Loucy (cell line): ENCODE data around the gene FOXD1.
"Not testable (repeated sequence)": the region's sequence is repeated elsewhere in the genome, so short reads cannot be mapped to it uniquely, and the experiment has no call there.

Source experiments
- H2AFZ ChIP-seq: fragments of 200-600 bp; sonication (generic); 2 replicates; pipeline ENCODE4 v1.6.0; 2016; ENCODE audit warnings: antibody characterized with exemption, mild to moderate bottlenecking, low read length, moderate library complexity
- H3F3A ChIP-seq: fragments of 200-600 bp; 2 replicates; pipeline ENCODE4 v1.6.0; 2016; ENCODE audit warnings: antibody characterized with exemption, low read depth, mild to moderate bottlenecking
- H3K27me3 ChIP-seq: fragments of 200-600 bp; sonication (generic); 2 replicates; pipeline ENCODE4 v1.6.1; 2014; ENCODE audit warnings: low read length, mild to moderate bottlenecking; ENCODE audit not compliant: insufficient read depth, poor library complexity, severe bottlenecking
- H3K36me3 ChIP-seq: fragments of 200-600 bp; sonication (generic); 2 replicates; pipeline ENCODE4 v1.6.1; 2016; ENCODE audit warnings: low read length; ENCODE audit not compliant: insufficient read depth
- H3K4me1 ChIP-seq: fragments of 200-600 bp; sonication (generic); 2 replicates; pipeline ENCODE4 v1.5.1; 2014; ENCODE audit warnings: low read length, mild to moderate bottlenecking; ENCODE audit not compliant: insufficient read depth, poor library complexity, severe bottlenecking
- H3K4me2 ChIP-seq: fragments of 200-600 bp; sonication (generic); 2 replicates; pipeline ENCODE4 v1.6.0; 2014; ENCODE audit warnings: antibody characterized with exemption, low read length, low read depth, mild to moderate bottlenecking; ENCODE audit not compliant: poor library complexity, severe bottlenecking
- H3K4me3 ChIP-seq: fragments of 200-600 bp; sonication (generic); 2 replicates; pipeline ENCODE4 v1.5.1; 2014; ENCODE audit warnings: low read length, mild to moderate bottlenecking, mixed read lengths; ENCODE audit not compliant: poor library complexity, severe bottlenecking
- H3K79me2 ChIP-seq: fragments of 200-600 bp; sonication (generic); 2 replicates; pipeline ENCODE4 v1.6.1; 2014; ENCODE audit warnings: low read length; ENCODE audit not compliant: insufficient read depth
- H3K9ac ChIP-seq: fragments of 200-600 bp; sonication (generic); 2 replicates; pipeline ENCODE4 v1.6.0; 2014; ENCODE audit warnings: mild to moderate bottlenecking, low read depth, low read length, moderate library complexity; ENCODE audit not compliant: poor library complexity, severe bottlenecking
- H3K9me2 ChIP-seq: fragments of 200-600 bp; sonication (generic); replicated peaks from 2 replicates; pipeline ENCODE4 v1.6.1; 2016; ENCODE audit warnings: low read depth, low read length, mixed read lengths
- H3K9me3 ChIP-seq: fragments of 200-600 bp; sonication (generic); 2 replicates; pipeline ENCODE4 v1.6.1; 2014; ENCODE audit warnings: mild to moderate bottlenecking, antibody characterized with exemption, low read length, low read depth; ENCODE audit not compliant: insufficient read depth
- H4K20me1 ChIP-seq: fragments of 200-600 bp; sonication (generic); 2 replicates; pipeline ENCODE4 v1.6.0; 2014; ENCODE audit warnings: antibody characterized with exemption, low read length, mild to moderate bottlenecking; ENCODE audit not compliant: insufficient read depth, poor library complexity, severe bottlenecking
- EZH2phosphoT487 ChIP-seq: fragments of 200-600 bp; IDR thresholded peaks from 2 replicates; pipeline ENCODE4 v1.6.1; 2018; ENCODE audit warnings: antibody characterized with exemption, mild to moderate bottlenecking, moderate library complexity, borderline replicate concordance
- TF ChIP-seq, protein P1 (sequence below): fragments of 200-600 bp; sonication (generic); conservative IDR thresholded peaks from 2 replicates; pipeline ENCODE4 v1.5.1; 2014; ENCODE audit warnings: mild to moderate bottlenecking, antibody characterized with exemption, low read length

FOXD1 gene

DNA sequence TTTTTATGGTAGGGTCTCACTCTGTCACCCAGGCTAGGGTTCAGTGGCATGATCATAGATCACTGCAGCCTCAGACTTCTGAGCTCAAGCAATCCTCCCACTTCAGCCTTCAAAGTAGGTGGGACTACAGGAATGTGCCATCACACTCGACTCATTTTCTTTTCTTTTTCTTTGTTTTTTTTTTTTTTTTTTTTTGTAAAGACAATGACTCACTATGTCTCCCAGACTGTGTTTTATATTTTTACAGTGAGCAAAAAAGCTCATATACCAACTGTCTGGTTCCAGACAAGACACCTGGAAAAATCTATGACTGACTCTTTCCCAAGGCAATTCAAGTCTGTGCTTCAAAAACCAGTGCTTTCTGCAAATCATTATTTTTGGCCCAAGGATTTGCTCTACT, 10.8 kb upstream of the FOXD1 start:
- Histone ChIP-seq H3K79me2 (no peaks in the 10 kb centered on the region), H2AFZ (no peak overlapping the region), H4K20me1 (no peaks in the 10 kb centered on the region), H3K4me1 (no peaks in the 10 kb centered on the region), H3K36me3 (no peaks in the 10 kb centered on the region), H3F3A (no peaks in the 10 kb centered on the region), H3K4me2 (no peak overlapping the region), H3K9me3 (no peaks in the 10 kb centered on the region), H3K27me3 (no peaks in the 10 kb centered on the region), H3K9ac (no peak overlapping the region), H3K9me2 (no peaks in the 10 kb centered on the region), H3K4me3 (no peak overlapping the region)
- TF ChIP-seq, protein P1, sequence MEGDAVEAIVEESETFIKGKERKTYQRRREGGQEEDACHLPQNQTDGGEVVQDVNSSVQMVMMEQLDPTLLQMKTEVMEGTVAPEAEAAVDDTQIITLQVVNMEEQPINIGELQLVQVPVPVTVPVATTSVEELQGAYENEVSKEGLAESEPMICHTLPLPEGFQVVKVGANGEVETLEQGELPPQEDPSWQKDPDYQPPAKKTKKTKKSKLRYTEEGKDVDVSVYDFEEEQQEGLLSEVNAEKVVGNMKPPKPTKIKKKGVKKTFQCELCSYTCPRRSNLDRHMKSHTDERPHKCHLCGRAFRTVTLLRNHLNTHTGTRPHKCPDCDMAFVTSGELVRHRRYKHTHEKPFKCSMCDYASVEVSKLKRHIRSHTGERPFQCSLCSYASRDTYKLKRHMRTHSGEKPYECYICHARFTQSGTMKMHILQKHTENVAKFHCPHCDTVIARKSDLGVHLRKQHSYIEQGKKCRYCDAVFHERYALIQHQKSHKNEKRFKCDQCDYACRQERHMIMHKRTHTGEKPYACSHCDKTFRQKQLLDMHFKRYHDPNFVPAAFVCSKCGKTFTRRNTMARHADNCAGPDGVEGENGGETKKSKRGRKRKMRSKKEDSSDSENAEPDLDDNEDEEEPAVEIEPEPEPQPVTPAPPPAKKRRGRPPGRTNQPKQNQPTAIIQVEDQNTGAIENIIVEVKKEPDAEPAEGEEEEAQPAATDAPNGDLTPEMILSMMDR = no peak
- TF ChIP-seq EZH2phosphoT487 = no peak

DNA sequence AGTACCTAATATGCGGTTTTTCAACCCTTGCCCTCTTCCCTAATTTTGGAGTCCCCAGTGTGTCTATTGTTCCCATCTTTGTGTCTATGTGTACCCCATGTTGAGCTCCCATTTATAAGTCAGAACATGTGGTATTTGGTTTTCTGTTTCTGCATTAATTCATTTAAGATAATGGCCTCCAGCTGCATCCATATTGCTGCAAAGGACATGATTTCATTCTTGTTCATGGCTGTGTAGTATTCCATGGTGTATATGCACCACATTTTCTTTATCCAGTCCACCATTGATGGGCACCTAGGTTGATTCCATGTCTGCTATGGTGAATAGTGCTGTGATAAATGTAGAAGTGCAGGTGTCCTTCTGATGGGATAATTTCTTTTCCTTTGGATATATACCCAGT, 7.9 kb upstream of the FOXD1 start:
- not testable (repeated sequence) for H2AFZ ChIP-seq, H3F3A ChIP-seq, H3K27me3 ChIP-seq, H3K9me2 ChIP-seq, H3K4me3 ChIP-seq, H4K20me1 ChIP-seq, H3K9me3 ChIP-seq, H3K36me3 ChIP-seq, H3K4me1 ChIP-seq, H3K79me2 ChIP-seq, H3K4me2 ChIP-seq, H3K9ac ChIP-seq

DNA sequence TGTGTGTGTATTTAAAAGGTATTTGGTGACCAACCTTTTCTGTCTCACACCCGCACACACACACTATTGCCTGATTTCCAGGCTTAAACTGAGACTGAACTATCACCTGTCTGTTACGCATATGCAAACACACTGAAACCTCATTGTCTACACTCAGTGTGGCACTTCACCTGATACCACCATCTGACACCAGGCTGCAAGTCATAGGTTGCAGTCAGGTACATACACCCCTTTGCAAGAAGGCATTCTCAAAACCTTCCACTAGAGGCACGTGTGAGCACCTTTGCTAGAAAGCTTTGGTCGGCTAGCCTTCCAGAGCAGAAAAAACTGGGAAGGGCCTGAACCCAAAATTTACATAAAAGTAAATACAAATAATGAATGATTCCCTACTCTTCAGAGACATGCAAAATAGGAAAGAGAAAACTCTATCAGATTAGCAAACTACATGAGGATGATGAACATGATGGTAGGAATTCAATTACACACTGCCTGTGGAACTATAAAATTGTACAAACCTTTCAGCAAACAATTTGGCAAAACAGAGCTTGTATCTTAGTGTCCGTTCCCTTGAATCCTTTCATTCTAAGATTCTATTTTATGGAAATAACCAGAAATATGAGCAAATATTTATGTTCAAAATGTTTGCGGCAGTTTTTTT, 5.9 kb upstream of the FOXD1 start:
- Histone ChIP-seq H3K4me3 (no peak overlapping the region), H2AFZ (no peak overlapping the region; the same call in 1 of the 2 replicates), H3K36me3 (no peaks in the 10 kb centered on the region), H3K27me3 (no peaks in the 10 kb centered on the region), H3K9me2 (no peaks in the 10 kb centered on the region), H4K20me1 (no peaks in the 10 kb centered on the region), H3K79me2 (no peaks in the 10 kb centered on the region), H3K4me2 (no peak overlapping the region), H3K9ac (no peak overlapping the region), H3K9me3 (no peaks in the 10 kb centered on the region), H3F3A (no peaks in the 10 kb centered on the region), H3K4me1 (no peaks in the 10 kb centered on the region)
- TF ChIP-seq, protein P1 = peak; percentile 89
- TF ChIP-seq EZH2phosphoT487 = no peak

DNA sequence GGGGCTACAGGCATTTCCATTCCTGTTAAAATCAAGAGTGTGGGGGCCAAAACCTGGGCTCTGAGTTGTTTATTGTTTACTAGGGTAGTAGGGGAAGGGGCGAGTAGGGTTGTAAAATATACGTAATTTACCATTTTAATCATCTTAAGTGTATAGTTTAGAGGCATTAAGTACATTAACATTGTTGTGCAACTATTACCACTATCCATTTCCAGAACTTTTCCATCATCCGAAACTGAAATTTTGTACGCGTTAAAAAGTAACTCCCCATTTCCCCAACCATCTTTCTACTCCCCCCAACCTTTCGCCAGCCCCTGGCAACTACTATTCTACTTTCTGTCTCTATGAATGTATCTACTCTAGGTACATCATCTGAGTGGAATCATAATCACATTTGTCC, 3.6 kb upstream of the FOXD1 start:
- Histone ChIP-seq H4K20me1 (no peaks in the 10 kb centered on the region), H3K79me2 (no peaks in the 10 kb centered on the region), H3K9me3 (no peaks in the 10 kb centered on the region), H2AFZ (no peak overlapping the region), H3K36me3 (no peaks in the 10 kb centered on the region), H3K4me2 (no peak overlapping the region), H3K4me1 (no peaks in the 10 kb centered on the region), H3K4me3 (no peak overlapping the region), H3K27me3 (no peaks in the 10 kb centered on the region), H3K9me2 (no peaks in the 10 kb centered on the region), H3F3A (no peaks in the 10 kb centered on the region), H3K9ac (no peak overlapping the region)
- TF ChIP-seq EZH2phosphoT487 = no peak
- TF ChIP-seq, protein P1 = no peak
